Keratinocyte (primary cell): Measurements from ENCODE around the gene GALNT14. TPM values are rescaled to one million over a fixed set of nuclear protein-coding genes. Genes with fewer than 3 reads are reported as not detected.
A peak's percentile ranks its signal among the peaks of the same experiment; 100 is the strongest.

Experiments
- DNase-seq: peaks from one replicate; pipeline ENCODE4 v3.0.0-alpha.2; 2011; ENCODE audit warnings: low read depth, missing footprints, low spot score
- FAIRE-seq: peaks from 2 replicates; lab custom pipeline; 2011; peaks lifted over from hg19 to GRCh38; lab: Jason Lieb, UNC
- H2AFZ ChIP-seq: 2 replicates; pipeline ENCODE4 v1.6.0; 2012; ENCODE audit warnings: low read length, control low read depth, inconsistent platforms; ENCODE audit not compliant: control insufficient read depth
- H3K27ac ChIP-seq: 2 replicates; pipeline ENCODE4 v1.5.1; 2011; ENCODE audit warnings: low read length; ENCODE audit not compliant: control insufficient read depth, insufficient read depth
- H3K27me3 ChIP-seq: 3 replicates; pipeline ENCODE4 v1.6.0; 2011; ENCODE audit warnings: low read length; ENCODE audit not compliant: control insufficient read depth, insufficient read depth; ENCODE audit errors: extremely low read depth
- H3K36me3 ChIP-seq, 2 experiments: 2 replicates in 1 of 2; 3 replicates in 1 of 2; pipeline ENCODE4 v1.5.1; 2011; ENCODE audit warnings: low read length in 2 of 2, mild to moderate bottlenecking in 1 of 2; ENCODE audit not compliant: control insufficient read depth in 2 of 2, insufficient read depth in 2 of 2; ENCODE audit errors: extremely low read depth in 1 of 2
- H3K4me1 ChIP-seq: 3 replicates; pipeline ENCODE4 v1.5.1; 2011; ENCODE audit warnings: low read length; ENCODE audit not compliant: control insufficient read depth, insufficient read depth; ENCODE audit errors: extremely low read depth
- H3K4me2 ChIP-seq: 3 replicates; pipeline ENCODE4 v1.6.0; 2011; ENCODE audit warnings: low read depth, low read length; ENCODE audit not compliant: control insufficient read depth, insufficient read depth; ENCODE audit errors: extremely low read depth
- H3K4me3 ChIP-seq, 3 experiments: fragments of 200-600 bp in 1 of 3; sonication (generic) in 1 of 3; 2 replicates in 2 of 3; 3 replicates in 1 of 3; pipeline ENCODE4 v1.5.1; 2011 to 2016; ENCODE audit warnings: low read length in 3 of 3, mild to moderate bottlenecking in 3 of 3, control low read depth in 2 of 3, inconsistent platforms in 1 of 3, low read depth in 1 of 3, mixed read lengths in 1 of 3, mixed run types in 1 of 3, moderate library complexity in 1 of 3; ENCODE audit not compliant: control insufficient read depth in 2 of 3, insufficient read depth in 2 of 3; ENCODE audit errors: extremely low read depth in 1 of 3
- H3K79me2 ChIP-seq: 2 replicates; pipeline ENCODE4 v1.6.0; 2012; ENCODE audit warnings: low read length; ENCODE audit not compliant: control insufficient read depth, insufficient read depth
- H3K9ac ChIP-seq: 3 replicates; pipeline ENCODE4 v1.6.0; 2011; ENCODE audit warnings: low read length; ENCODE audit not compliant: control insufficient read depth, insufficient read depth; ENCODE audit errors: extremely low read depth
- H3K9me1 ChIP-seq: 3 replicates; pipeline ENCODE4 v1.6.0; 2011; ENCODE audit warnings: low read length; ENCODE audit not compliant: control insufficient read depth, insufficient read depth; ENCODE audit errors: extremely low read depth
- H3K9me3 ChIP-seq: 2 replicates; pipeline ENCODE4 v1.5.1; 2012; ENCODE audit warnings: low read depth, low read length; ENCODE audit not compliant: control insufficient read depth
- H4K20me1 ChIP-seq: 3 replicates; pipeline ENCODE4 v1.6.0; 2011; ENCODE audit warnings: low read length; ENCODE audit not compliant: control insufficient read depth, insufficient read depth; ENCODE audit errors: extremely low read depth
- EZH2 ChIP-seq: IDR thresholded peaks from one replicate; pipeline ENCODE4 v1.6.1; 2012; ENCODE audit warnings: inconsistent platforms, mild to moderate bottlenecking, low read length, moderate library complexity
- dilution Hi-C: fragments of 300-500 bp; cut with MboI; formaldehyde crosslinking; loops from one replicate; pipeline ENCODE4 v1.7.0; 2020; ENCODE audit warnings: low sequenced_read_pairs; ENCODE audit not compliant: extremely low pct_ligation_motif_present
- polyA plus RNA-seq, 5 experiments: library from polyadenylated mRNA; depleted of rRNA in 3 of 5; stranded (reverse) in 3 of 5; stranded (forward) in 1 of 5; unstranded in 1 of 5; fragments of >200 nt; gene quantifications; 1 replicate in 1 of 5; 2 replicates in 3 of 5; 3 replicates in 1 of 5; pipeline versions ENCODE4 v1.2.1 to v1.2.3, GENCODE V29; 2011 to 2012; ENCODE audit warnings: missing spikeins in 2 of 5, low read depth in 1 of 5, low replicate concordance in 1 of 5
- TF ChIP-seq, protein P1 (sequence below), 3 experiments: IDR thresholded peaks in 1 of 3; conservative IDR thresholded peaks in 1 of 3; optimal IDR thresholded peaks in 1 of 3; 2 replicates in 2 of 3; 3 replicates in 1 of 3; pipeline versions ENCODE3 to v1.5.1; 2011; ENCODE audit warnings: low read length in 3 of 3, mild to moderate bottlenecking in 3 of 3, moderate library complexity in 2 of 3, control low read depth in 1 of 3, inconsistent platforms in 1 of 3; ENCODE audit not compliant: insufficient read depth in 2 of 3; ENCODE audit errors: extremely low read depth in 1 of 3

The GALNT14 gene
- polyA plus RNA-seq, 1 donor (not counting 4 experiments of a cell fraction or from before 2014, with no cell fraction given): 27.4 TPM

DNA sequence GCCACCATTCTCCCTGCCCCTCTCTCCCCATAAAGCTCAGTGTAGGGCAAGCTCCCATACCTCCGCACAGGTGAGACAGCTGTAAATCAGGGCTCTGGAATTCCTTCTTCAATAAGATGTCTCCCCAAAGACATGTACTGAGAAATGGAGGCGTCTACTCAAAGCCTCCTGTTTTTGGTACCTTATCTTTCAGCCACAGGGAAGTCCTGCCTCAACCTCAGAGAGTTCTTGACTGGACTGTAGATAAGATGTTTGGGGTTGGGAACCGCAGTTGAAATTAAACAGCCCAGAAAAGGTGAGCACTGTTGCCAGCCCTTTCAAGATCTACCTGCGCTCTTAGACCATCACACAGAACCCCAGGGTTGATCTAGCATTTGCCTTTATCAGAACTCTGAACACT lies 1.4 kb upstream of the GALNT14 start:
- Histone ChIP-seq H3K9me1 (no peaks in the 10 kb centered on the region), H2AFZ (no peak overlapping the region), H3K9me3 (no peaks in the 10 kb centered on the region), H3K79me2 (peaks cover 14% of the 10 kb centered on the region), H4K20me1 (no peaks in the 10 kb centered on the region), H3K36me3 (no peaks in the 10 kb centered on the region), H3K27me3 (no peaks in the 10 kb centered on the region), H3K4me2 (no peak overlapping the region), H3K9ac (no peak overlapping the region), H3K4me1 (peaks cover 10% of the 10 kb centered on the region), H3K27ac (no peak overlapping the region), H3K4me3 (no peak overlapping the region)
- TF ChIP-seq EZH2: no peak
- TF ChIP-seq, protein P1, sequence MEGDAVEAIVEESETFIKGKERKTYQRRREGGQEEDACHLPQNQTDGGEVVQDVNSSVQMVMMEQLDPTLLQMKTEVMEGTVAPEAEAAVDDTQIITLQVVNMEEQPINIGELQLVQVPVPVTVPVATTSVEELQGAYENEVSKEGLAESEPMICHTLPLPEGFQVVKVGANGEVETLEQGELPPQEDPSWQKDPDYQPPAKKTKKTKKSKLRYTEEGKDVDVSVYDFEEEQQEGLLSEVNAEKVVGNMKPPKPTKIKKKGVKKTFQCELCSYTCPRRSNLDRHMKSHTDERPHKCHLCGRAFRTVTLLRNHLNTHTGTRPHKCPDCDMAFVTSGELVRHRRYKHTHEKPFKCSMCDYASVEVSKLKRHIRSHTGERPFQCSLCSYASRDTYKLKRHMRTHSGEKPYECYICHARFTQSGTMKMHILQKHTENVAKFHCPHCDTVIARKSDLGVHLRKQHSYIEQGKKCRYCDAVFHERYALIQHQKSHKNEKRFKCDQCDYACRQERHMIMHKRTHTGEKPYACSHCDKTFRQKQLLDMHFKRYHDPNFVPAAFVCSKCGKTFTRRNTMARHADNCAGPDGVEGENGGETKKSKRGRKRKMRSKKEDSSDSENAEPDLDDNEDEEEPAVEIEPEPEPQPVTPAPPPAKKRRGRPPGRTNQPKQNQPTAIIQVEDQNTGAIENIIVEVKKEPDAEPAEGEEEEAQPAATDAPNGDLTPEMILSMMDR (optimal IDR thresholded peaks at IDR 0.05 in 1 of 3, IDR thresholded peaks at IDR 0.05 in 1 of 3, conservative IDR thresholded peaks at IDR 0.05 in 1 of 3; ENCODE audit: extremely low read depth in 1 of 3, insufficient read depth in 2 of 3, low read length in 3 of 3): no peak
- dilution Hi-C loops: no loop called here
- DNase-seq (no peak), FAIRE-seq (no peak)

DNA sequence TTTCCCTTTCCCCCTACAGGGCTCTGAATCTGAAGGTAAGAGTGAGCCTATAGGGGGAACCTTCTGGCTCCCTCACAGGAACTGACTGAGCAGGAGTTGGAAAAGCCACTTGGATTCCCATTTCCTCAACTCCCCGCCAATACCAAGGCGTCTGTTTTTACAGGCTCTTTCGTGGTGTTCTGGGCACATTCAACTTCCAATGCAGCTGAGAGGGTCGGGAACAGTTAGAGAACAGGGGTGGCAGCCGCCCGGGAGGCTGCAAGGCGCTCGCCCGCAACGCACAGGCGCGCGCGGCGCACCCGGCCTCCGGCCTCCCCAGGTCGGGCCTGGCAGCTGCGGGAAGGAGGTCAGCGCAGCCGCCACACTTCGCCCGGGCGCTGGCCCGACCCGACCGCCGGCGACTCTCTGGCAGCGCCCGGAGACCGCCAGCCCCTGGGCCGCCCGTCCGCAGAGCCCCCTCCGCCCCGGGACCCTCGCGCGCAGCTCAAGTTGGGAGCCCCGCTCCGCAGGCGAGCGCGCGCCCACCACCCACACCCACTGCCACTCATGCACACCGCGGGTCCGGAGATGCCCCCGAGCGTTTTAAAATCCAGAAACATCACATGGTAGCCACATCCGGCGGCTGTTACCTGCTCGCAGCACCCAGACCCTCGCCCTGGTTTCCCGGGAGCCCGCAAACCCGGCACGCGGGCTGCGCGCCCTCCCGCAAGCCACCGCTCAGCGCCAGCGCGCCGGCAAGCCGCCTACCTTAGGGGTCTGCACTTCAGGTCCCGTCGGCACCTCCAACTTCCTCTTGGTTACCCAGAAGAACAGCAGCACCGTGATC lies 816 bp downstream of the GALNT14 start:
- H3K4me2 ChIP-seq: peak overlapping the region; percentile 61
- no peaks in the 10 kb centered on the region for H4K20me1 ChIP-seq
- peak overlapping the region; percentile 39 for H3K27ac ChIP-seq
- H3K9ac ChIP-seq: peak overlapping the region; percentile 78
- H3K4me1 ChIP-seq: peaks cover 16% of the 10 kb centered on the region
- H3K27me3 ChIP-seq: no peaks in the 10 kb centered on the region
- no peaks in the 10 kb centered on the region for H3K9me1 ChIP-seq
- peak; percentile 67 for FAIRE-seq
- H3K9me3 ChIP-seq: no peaks in the 10 kb centered on the region
- peaks cover 26% of the 10 kb centered on the region for H3K79me2 ChIP-seq
- H3K36me3 ChIP-seq: no peaks in the 10 kb centered on the region
- H3K4me3 ChIP-seq: peak overlapping the region; percentile 59 to 82 (median 65)
- dilution Hi-C loops: no loop called here
- no peak for DNase-seq
- peak overlapping the region; percentile 93 for H2AFZ ChIP-seq
- TF ChIP-seq, protein P1 (optimal IDR thresholded peaks at IDR 0.05 in 1 of 3, IDR thresholded peaks at IDR 0.05 in 1 of 3, conservative IDR thresholded peaks at IDR 0.05 in 1 of 3; ENCODE audit: extremely low read depth in 1 of 3, insufficient read depth in 2 of 3, low read length in 3 of 3): no peak
- TF ChIP-seq EZH2: no peak
